Panc1 (cell line): Measurements from ENCODE around the gene PXT1. TPM values are rescaled to one million over a fixed set of nuclear protein-coding genes. Genes with fewer than 3 reads are reported as not detected.
"Not testable (repeated sequence)": the region's sequence is repeated elsewhere in the genome, so short reads cannot be mapped to it uniquely, and the experiment has no call there.

Experiments
- ATAC-seq: fragments of 200-7000 bp; cut with Tn5 transposase; 2 replicates; pipeline ENCODE4 v1.9.1; 2020; ENCODE audit warnings: mild to moderate bottlenecking, moderate library complexity
- BruUV-seq: library from RNA; stranded (reverse); fragments of 400-500 nt; replicated peaks from 2 replicates; lab custom pipeline; 2021; lab: Mats Ljungman, UMichigan
- CTCF ChIA-PET: fragments of 300-600 bp; sonication (Branson Sonifier 250); formaldehyde crosslinking; loops from one replicate; lab custom pipeline; 2022; ENCODE audit warnings: antibody characterized with exemption; lab: Charles Lee
- POLR2A ChIA-PET: fragments of 300-600 bp; sonication (Branson Sonifier 250); formaldehyde crosslinking; loops from one replicate; lab custom pipeline; 2022; ENCODE audit warnings: antibody characterized with exemption; lab: Charles Lee
- DNase-seq: peaks from one replicate; pipeline ENCODE4 v3.0.0-alpha.2; 2010; ENCODE audit warnings: low read depth, low spot score
- H3K27ac ChIP-seq: 2 replicates; pipeline ENCODE4 v1.5.1; 2011; ENCODE audit warnings: mild to moderate bottlenecking, low read length, inconsistent platforms
- H3K27me3 ChIP-seq: fragments of 200-500 bp; sonication (Bioruptor generic); 2 replicates; pipeline ENCODE4 v1.6.0; 2014; ENCODE audit warnings: low read length, inconsistent platforms; ENCODE audit not compliant: control insufficient read depth, insufficient read depth
- H3K36me3 ChIP-seq: fragments of 200-500 bp; sonication (Bioruptor generic); 2 replicates; pipeline ENCODE4 v1.5.1; 2014; ENCODE audit warnings: inconsistent platforms, mild to moderate bottlenecking, low read length, moderate library complexity; ENCODE audit not compliant: control insufficient read depth, insufficient read depth
- H3K4me1 ChIP-seq: 2 replicates; pipeline ENCODE4 v1.5.1; 2011; ENCODE audit warnings: inconsistent platforms, mild to moderate bottlenecking, low read length, moderate library complexity; ENCODE audit not compliant: control insufficient read depth, insufficient read depth
- H3K4me3 ChIP-seq, 2 experiments: 2 replicates each; pipeline ENCODE4 v1.5.1; 2011 to 2012; ENCODE audit warnings: low read depth in 2 of 2, low read length in 2 of 2, mild to moderate bottlenecking in 2 of 2, inconsistent platforms in 1 of 2, moderate library complexity in 1 of 2
- H3K9me3 ChIP-seq: fragments of 200-500 bp; sonication (Bioruptor generic); 2 replicates; pipeline ENCODE4 v1.5.1; 2014; ENCODE audit warnings: low read depth, mild to moderate bottlenecking, inconsistent platforms, low read length, moderate library complexity; ENCODE audit not compliant: control insufficient read depth, insufficient read depth
- POLR2AphosphoS5 ChIP-seq: IDR thresholded peaks from 2 replicates; pipeline ENCODE4 v1.6.1; 2012; ENCODE audit warnings: mild to moderate bottlenecking, low read depth, low read length, moderate library complexity
- SIN3A ChIP-seq: IDR thresholded peaks from 2 replicates; pipeline ENCODE4 v1.6.1; 2012; ENCODE audit warnings: low read depth, mild to moderate bottlenecking, low read length, moderate library complexity, borderline replicate concordance; ENCODE audit not compliant: insufficient read depth
- TCF7L2 ChIP-seq: IDR thresholded peaks from 2 replicates; pipeline ENCODE4 v1.6.1; 2011; ENCODE audit warnings: mild to moderate bottlenecking, low read depth, low read length, inconsistent platforms
- in situ Hi-C: cut with HindIII; loops from 2 replicates; pipeline ENCODE4 v1.10.0; 2016; ENCODE audit warnings: low sequenced_read_pairs, low pct_unique_long_range_greater_than_20kb
- intact Hi-C: fragments of 100-400 bp; cut with micrococcal nuclease; formaldehyde crosslinking; loops from one replicate; pipeline ENCODE4 v1.10.0; 2022; ENCODE audit not compliant: unreplicated experiment
- total RNA-seq: library from RNA; stranded (reverse); gene quantifications from one replicate; pipeline ENCODE4 v1.2.1, GENCODE V29; 2021; ENCODE audit not compliant: unreplicated experiment
- TF ChIP-seq, protein P1 (sequence below), 2 experiments: IDR thresholded peaks; 2 replicates each; pipeline ENCODE4 v1.6.1; 2011 to 2012; ENCODE audit warnings: low read depth in 2 of 2, control low read depth in 1 of 2, low read length in 1 of 2, mild to moderate bottlenecking in 1 of 2, moderate library complexity in 1 of 2; ENCODE audit not compliant: insufficient read depth in 1 of 2
- TF ChIP-seq, protein P2 (sequence below): fragments of 450-650 bp; IDR thresholded peaks from 2 replicates; pipeline ENCODE4 v1.5.1; 2017; ENCODE audit warnings: mild to moderate bottlenecking

PXT1 gene
- total RNA-seq, 1 experiment from 2014 or later, result not detected

DNA sequence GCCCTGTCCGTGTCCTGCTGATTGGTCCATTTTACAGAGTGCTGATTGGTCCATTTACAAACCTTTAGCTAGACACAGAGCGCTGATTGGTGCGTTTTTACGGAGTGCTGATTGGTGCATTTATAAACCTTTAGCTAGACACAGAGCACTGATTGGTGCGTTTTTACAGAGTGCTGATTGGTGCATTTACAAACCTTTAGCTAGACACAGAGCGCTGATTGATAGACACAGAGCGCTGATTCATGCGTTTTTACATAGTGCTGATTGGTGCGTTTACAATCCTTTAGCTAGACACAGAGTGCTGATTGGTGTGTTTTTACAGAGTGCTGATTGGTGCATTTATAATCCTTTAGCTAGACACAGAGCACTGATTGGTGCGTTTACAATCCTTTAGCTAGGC, 6.5 kb upstream of the PXT1 start:
- H3K36me3 ChIP-seq, intact Hi-C loops, CTCF ChIA-PET, H3K27me3 ChIP-seq, H3K9me3 ChIP-seq, in situ Hi-C loops, H3K27ac ChIP-seq, H3K4me1 ChIP-seq, POLR2A ChIA-PET, BruUV-seq, H3K4me3 ChIP-seq, ATAC-seq, DNase-seq: not testable (repeated sequence)

DNA sequence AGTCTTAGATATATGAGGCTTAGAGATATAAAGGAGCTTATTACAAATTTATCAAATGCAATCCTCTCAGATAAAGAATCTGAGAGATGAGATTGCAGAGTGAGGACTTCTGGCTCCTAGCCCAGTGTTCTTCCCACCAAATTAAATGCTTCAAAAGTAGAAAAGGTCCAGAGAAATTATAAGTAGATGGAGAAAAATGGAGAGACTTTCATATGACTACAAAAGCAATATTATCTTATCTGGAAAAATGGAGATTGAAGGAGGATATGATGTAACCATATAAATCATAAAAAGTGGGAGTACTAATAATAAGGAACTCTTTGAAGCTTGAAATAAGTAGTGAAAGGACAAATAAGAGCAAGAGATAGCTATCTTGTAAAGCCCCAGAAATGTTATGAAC, 3.0 kb upstream of the PXT1 start:
- intact Hi-C loops, result no loop called here
- Histone ChIP-seq H3K27me3 (no peaks in the 10 kb centered on the region), H3K27ac (no peak overlapping the region; the same call in 1 of the 2 replicates), H3K36me3 (no peaks in the 10 kb centered on the region; the same call in 1 of the 2 replicates), H3K9me3 (no peaks in the 10 kb centered on the region), H3K4me1 (peaks cover 25% of the 10 kb centered on the region), H3K4me3 (no peak overlapping the region)
- CTCF ChIA-PET, result no interaction called here
- POLR2A ChIA-PET, result interaction anchor here (0.5 kb wide), 1 partner anchor 15 kb away, joined by 3 read pairs; no protein-coding TSS in a partner anchor
- no peak for DNase-seq
- ATAC-seq, result no peak
- no TSS peak for BruUV-seq
- TF ChIP-seq, protein P1, sequence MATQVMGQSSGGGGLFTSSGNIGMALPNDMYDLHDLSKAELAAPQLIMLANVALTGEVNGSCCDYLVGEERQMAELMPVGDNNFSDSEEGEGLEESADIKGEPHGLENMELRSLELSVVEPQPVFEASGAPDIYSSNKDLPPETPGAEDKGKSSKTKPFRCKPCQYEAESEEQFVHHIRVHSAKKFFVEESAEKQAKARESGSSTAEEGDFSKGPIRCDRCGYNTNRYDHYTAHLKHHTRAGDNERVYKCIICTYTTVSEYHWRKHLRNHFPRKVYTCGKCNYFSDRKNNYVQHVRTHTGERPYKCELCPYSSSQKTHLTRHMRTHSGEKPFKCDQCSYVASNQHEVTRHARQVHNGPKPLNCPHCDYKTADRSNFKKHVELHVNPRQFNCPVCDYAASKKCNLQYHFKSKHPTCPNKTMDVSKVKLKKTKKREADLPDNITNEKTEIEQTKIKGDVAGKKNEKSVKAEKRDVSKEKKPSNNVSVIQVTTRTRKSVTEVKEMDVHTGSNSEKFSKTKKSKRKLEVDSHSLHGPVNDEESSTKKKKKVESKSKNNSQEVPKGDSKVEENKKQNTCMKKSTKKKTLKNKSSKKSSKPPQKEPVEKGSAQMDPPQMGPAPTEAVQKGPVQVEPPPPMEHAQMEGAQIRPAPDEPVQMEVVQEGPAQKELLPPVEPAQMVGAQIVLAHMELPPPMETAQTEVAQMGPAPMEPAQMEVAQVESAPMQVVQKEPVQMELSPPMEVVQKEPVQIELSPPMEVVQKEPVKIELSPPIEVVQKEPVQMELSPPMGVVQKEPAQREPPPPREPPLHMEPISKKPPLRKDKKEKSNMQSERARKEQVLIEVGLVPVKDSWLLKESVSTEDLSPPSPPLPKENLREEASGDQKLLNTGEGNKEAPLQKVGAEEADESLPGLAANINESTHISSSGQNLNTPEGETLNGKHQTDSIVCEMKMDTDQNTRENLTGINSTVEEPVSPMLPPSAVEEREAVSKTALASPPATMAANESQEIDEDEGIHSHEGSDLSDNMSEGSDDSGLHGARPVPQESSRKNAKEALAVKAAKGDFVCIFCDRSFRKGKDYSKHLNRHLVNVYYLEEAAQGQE (IDR thresholded peaks at IDR 0.05; ENCODE audit: insufficient read depth in 1 of 2, low read depth in 2 of 2, low read length in 1 of 2), result no peak
- TF ChIP-seq SIN3A (no peak), TCF7L2 (no peak), POLR2AphosphoS5 (no peak)
- TF ChIP-seq, protein P2, sequence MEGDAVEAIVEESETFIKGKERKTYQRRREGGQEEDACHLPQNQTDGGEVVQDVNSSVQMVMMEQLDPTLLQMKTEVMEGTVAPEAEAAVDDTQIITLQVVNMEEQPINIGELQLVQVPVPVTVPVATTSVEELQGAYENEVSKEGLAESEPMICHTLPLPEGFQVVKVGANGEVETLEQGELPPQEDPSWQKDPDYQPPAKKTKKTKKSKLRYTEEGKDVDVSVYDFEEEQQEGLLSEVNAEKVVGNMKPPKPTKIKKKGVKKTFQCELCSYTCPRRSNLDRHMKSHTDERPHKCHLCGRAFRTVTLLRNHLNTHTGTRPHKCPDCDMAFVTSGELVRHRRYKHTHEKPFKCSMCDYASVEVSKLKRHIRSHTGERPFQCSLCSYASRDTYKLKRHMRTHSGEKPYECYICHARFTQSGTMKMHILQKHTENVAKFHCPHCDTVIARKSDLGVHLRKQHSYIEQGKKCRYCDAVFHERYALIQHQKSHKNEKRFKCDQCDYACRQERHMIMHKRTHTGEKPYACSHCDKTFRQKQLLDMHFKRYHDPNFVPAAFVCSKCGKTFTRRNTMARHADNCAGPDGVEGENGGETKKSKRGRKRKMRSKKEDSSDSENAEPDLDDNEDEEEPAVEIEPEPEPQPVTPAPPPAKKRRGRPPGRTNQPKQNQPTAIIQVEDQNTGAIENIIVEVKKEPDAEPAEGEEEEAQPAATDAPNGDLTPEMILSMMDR, result no peak
- in situ Hi-C loops, result no loop called here

DNA sequence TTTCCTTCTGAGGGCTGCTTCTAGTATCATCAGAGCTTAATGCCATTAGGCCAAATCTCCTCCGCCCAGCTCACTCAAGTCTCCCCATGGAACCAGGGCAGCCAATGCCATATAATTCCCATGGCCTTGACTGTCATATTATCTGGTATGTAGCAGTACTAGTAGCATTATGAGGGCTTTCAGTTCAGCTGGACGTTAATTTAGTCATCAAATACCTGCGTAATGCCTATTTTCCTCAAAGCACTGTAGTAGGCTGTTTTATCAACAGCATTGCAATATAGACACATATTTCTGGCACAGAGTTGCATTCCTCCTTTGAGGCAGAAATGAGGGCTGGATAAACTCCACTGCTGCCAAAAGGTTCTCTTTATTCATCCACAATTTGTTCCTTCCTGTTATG, 1.8 kb upstream of the PXT1 start:
- no peaks in the 10 kb centered on the region; the same call in 1 of the 2 replicates for H3K36me3 ChIP-seq
- intact Hi-C loops, result no loop called here
- DNase-seq, result no peak
- ATAC-seq, result no peak
- ChIA-PET CTCF (interaction anchor here (0.6 kb wide), 1 partner anchor 9 kb away, joined by 3 read pairs; no protein-coding TSS in a partner anchor), POLR2A (interaction anchor here (0.7 kb wide), 1 partner anchor 25 kb away, joined by 17 read pairs; no protein-coding TSS in a partner anchor)
- in situ Hi-C loops, result no loop called here
- no peaks in the 10 kb centered on the region for H3K9me3 ChIP-seq
- H3K27me3 ChIP-seq, result no peaks in the 10 kb centered on the region
- H3K4me1 ChIP-seq, result peaks cover 26% of the 10 kb centered on the region
- no TSS peak for BruUV-seq
- peak overlapping the region; percentile 84 to 92 for H3K4me3 ChIP-seq
- TF ChIP-seq TCF7L2, result no peak
- TF ChIP-seq, protein P1 (IDR thresholded peaks at IDR 0.05; ENCODE audit: insufficient read depth in 1 of 2, low read depth in 2 of 2, low read length in 1 of 2), result no peak
- TF ChIP-seq SIN3A, result no peak
- TF ChIP-seq, protein P2, result no peak
- no peak for TF ChIP-seq POLR2AphosphoS5
- peak overlapping the region; percentile 95 for H3K27ac ChIP-seq
